ENCODE results near the gene CEP128.

CEP128 gene

DNA sequence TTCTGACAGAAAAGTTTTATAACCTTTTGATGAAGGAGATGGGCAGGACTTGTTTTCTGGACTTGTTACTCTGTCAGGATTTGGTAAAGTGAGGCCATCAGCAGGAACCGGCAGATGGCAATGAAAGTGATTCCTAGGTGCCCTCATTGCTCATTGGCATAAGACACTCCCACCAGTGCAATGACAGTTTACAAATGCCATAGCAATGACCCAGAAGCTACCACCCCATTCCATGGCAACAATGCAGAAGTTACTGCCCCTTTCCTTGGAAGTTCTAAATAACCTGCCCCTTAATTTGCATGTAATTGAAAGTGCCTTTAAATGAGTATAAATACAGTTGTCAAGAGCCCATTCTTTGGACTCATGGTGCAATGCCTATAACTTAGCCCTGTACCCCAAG, 222.6 kb downstream of the CEP128 start:
- no peak for DNase-seq (ENCODE audit: low read depth, low spot score)
- Histone ChIP-seq H3K27me3 (ENCODE audit: insufficient read depth, insufficient read length) (no peaks in the 10 kb centered on the region), H3K9ac (ENCODE audit: insufficient read length, low read depth) (no peak overlapping the region), H3K4me3 (ENCODE audit: insufficient read length, low read depth) (no peak overlapping the region), H3K4me1 (ENCODE audit: insufficient read depth, insufficient read length) (no peaks in the 10 kb centered on the region), H3K9me3 (ENCODE audit: insufficient read depth, low read length) (no peaks in the 10 kb centered on the region), H3K36me3 (ENCODE audit: insufficient read depth, insufficient read length, low read length) (no peaks in the 10 kb centered on the region)
- TF ChIP-seq YY1 (IDR thresholded peaks at IDR 0.05; ENCODE audit: insufficient read depth, insufficient read length), result no peak
- TF ChIP-seq SUZ12 (IDR thresholded peaks at IDR 0.05; ENCODE audit: extremely low read depth, insufficient read depth, insufficient read length), result no peak
- no peak for TF ChIP-seq ZNF274 (IDR thresholded peaks at IDR 0.05; ENCODE audit: low read depth, low read length)

DNA sequence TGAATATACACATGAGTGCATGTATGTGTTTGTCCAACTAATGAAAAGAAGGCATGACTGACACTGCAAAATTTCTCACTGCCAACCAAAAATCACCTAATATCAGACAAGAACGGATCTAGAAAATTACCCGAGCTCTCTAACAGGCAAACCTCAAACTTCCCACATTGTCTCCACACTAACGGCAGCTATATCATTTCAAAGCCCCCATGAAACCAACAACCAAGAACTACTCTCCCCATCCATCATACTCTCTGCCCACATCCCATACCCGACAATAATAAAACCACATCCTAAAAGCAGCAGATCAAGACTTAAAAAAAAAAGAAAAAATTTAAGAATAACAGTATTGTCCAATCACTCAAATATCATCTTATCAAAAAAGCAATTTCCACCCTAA, 227.1 kb downstream of the CEP128 start:
- Histone ChIP-seq H3K9me3 (ENCODE audit: insufficient read depth, low read length) (no peaks in the 10 kb centered on the region), H3K27me3 (ENCODE audit: insufficient read depth, insufficient read length) (no peaks in the 10 kb centered on the region), H3K36me3 (ENCODE audit: insufficient read depth, insufficient read length, low read length) (no peaks in the 10 kb centered on the region), H3K4me1 (ENCODE audit: insufficient read depth, insufficient read length) (no peaks in the 10 kb centered on the region), H3K4me3 (ENCODE audit: insufficient read length, low read depth) (no peak overlapping the region), H3K9ac (ENCODE audit: insufficient read length, low read depth) (no peak overlapping the region)
- TF ChIP-seq ZNF274 (IDR thresholded peaks at IDR 0.05; ENCODE audit: low read depth, low read length) (no peak), YY1 (IDR thresholded peaks at IDR 0.05; ENCODE audit: insufficient read depth, insufficient read length) (no peak), SUZ12 (IDR thresholded peaks at IDR 0.05; ENCODE audit: extremely low read depth, insufficient read depth, insufficient read length) (no peak)
- no peak for DNase-seq (ENCODE audit: low read depth, low spot score)

DNA sequence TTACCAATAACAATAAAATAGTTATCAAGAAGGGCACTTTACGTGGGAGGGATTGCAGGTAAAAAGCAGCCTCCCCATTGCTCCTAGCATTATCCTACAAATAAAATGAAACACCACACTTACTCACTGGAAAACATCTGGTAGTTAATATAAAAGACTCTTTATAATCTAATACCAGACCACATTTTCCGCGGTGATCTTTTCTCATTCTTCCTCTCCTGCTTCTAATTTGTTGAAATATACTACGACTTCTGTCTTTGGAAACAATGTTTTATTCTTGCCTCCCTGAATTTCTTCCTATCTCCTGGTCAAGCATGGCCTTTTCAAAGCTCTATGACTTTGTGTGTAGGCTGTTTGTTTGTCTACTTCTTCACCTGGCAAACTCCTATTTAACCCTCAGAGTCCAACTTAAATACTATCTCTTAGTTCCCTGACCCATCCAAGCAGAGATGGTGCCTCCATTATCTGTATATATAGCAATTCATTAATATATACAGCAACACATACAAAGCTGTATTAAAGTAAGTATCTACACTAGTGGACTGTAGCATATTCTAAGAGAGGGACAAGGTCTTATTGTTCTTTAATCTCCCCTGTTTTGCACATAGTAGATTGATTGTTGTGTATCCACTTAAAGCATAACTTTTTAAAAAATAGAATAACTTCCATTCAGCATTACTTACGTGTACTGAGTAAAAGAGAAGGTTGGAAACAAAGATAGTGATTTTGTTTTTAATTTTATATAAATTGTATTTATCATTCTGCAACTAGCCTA, 228.3 kb downstream of the CEP128 start:
- Histone ChIP-seq H3K9ac (ENCODE audit: insufficient read length, low read depth) (no peak overlapping the region), H3K4me1 (ENCODE audit: insufficient read depth, insufficient read length) (no peaks in the 10 kb centered on the region), H3K4me3 (ENCODE audit: insufficient read length, low read depth) (no peak overlapping the region), H3K36me3 (ENCODE audit: insufficient read depth, insufficient read length, low read length) (no peaks in the 10 kb centered on the region), H3K9me3 (ENCODE audit: insufficient read depth, low read length) (no peaks in the 10 kb centered on the region), H3K27me3 (ENCODE audit: insufficient read depth, insufficient read length) (no peaks in the 10 kb centered on the region)
- TF ChIP-seq SUZ12 (IDR thresholded peaks at IDR 0.05; ENCODE audit: extremely low read depth, insufficient read depth, insufficient read length) (no peak), ZNF274 (IDR thresholded peaks at IDR 0.05; ENCODE audit: low read depth, low read length) (no peak), YY1 (IDR thresholded peaks at IDR 0.05; ENCODE audit: insufficient read depth, insufficient read length) (no peak)
- DNase-seq (ENCODE audit: low read depth, low spot score), result no peak

DNA sequence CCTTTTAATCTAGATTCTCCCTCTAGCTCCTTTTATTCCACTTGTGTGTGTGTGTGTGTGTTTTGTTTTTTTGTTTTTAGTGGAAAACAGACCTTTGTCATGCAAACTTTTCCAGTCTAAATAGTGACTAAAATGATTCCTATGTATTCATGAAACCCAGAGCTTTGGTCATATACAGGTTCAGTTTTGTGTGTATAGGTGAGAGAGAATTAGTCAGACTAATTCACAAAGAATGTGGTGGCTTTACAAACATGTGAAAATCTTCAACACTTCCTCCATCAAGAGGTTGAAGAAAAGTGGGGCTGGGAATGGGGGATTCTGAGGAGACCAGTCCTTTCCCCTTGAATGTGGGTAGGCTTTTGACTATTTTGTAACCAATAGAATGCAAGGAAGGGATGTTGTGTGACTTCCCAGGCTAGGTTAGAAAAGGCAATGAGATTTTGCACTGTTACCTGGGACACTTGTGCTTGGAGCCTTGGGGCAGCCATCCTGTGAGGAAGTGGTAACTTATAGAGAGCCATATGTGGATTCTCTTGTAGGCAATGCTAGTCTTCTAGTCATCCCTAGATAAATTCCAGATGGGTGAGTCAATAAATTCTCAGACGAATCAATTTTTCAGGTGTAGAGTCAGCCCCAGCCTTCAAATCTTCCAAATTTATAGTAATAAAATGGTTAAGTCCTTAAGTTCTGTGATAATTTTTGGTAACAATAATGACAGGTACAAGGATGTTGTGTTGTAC, 236.1 kb downstream of the CEP128 start:
- Histone ChIP-seq H3K36me3 (ENCODE audit: insufficient read depth, insufficient read length, low read length) (peaks cover 3% of the 10 kb centered on the region), H3K9me3 (ENCODE audit: insufficient read depth, low read length) (no peaks in the 10 kb centered on the region), H3K4me3 (ENCODE audit: insufficient read length, low read depth) (no peak overlapping the region), H3K4me1 (ENCODE audit: insufficient read depth, insufficient read length) (no peaks in the 10 kb centered on the region), H3K27me3 (ENCODE audit: insufficient read depth, insufficient read length) (no peaks in the 10 kb centered on the region), H3K9ac (ENCODE audit: insufficient read length, low read depth) (no peak overlapping the region)
- DNase-seq (ENCODE audit: low read depth, low spot score), result no peak
- TF ChIP-seq SUZ12 (IDR thresholded peaks at IDR 0.05; ENCODE audit: extremely low read depth, insufficient read depth, insufficient read length), result no peak
- TF ChIP-seq ZNF274 (IDR thresholded peaks at IDR 0.05; ENCODE audit: low read depth, low read length), result no peak
- no peak for TF ChIP-seq YY1 (IDR thresholded peaks at IDR 0.05; ENCODE audit: insufficient read depth, insufficient read length)

DNA sequence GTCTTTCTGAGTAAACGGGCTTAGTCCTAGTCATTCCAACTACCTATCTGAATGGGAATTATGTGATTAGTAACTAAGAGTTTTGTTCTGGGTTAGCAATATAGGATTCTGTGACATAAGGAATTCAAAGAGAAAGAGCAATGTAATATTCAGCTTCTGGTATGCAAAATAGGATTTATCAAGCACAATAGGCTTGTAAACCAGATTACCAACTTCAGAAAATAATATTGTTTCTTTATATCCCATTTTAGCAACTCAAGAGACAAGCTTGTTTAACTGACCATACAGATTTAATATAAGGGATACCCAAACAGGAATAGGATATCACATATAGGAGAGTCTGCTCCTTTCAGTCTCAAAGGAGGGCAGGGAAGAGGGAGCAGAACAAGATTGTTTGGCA, 240.9 kb downstream of the CEP128 start:
- TF ChIP-seq ZNF274 (IDR thresholded peaks at IDR 0.05; ENCODE audit: low read depth, low read length), result no peak
- no peak for TF ChIP-seq YY1 (IDR thresholded peaks at IDR 0.05; ENCODE audit: insufficient read depth, insufficient read length)
- TF ChIP-seq SUZ12 (IDR thresholded peaks at IDR 0.05; ENCODE audit: extremely low read depth, insufficient read depth, insufficient read length), result no peak
- no peak overlapping the region for H3K9ac ChIP-seq (ENCODE audit: insufficient read length, low read depth)
- no peaks in the 10 kb centered on the region for H3K9me3 ChIP-seq (ENCODE audit: insufficient read depth, low read length)
- no peaks in the 10 kb centered on the region for H3K4me1 ChIP-seq (ENCODE audit: insufficient read depth, insufficient read length)
- DNase-seq (ENCODE audit: low read depth, low spot score), result no peak
- H3K4me3 ChIP-seq (ENCODE audit: insufficient read length, low read depth), result no peak overlapping the region
- H3K36me3 ChIP-seq (ENCODE audit: insufficient read depth, insufficient read length, low read length), result peaks cover 3% of the 10 kb centered on the region
- H3K27me3 ChIP-seq (ENCODE audit: insufficient read depth, insufficient read length), result no peaks in the 10 kb centered on the region

DNA sequence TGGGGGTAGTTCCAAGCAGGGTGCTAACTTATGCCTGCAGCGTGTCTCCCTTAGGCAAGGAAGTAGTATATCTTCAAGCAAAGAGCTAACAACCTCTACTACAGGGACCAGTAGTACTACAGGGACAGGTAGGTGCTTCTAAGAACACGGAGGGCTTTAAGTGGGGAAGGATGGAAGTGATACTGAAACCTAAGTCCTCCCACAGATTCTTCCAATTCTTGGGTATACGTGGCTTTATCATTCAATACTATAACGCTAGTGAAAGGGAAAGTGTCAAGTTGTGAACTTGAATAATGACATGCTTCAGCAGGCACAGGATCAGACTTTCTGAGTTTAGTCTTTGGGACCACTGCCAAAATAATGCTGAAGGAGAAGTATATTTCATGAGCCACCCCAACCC, 241.7 kb downstream of the CEP128 start:
- no peak for TF ChIP-seq YY1 (IDR thresholded peaks at IDR 0.05; ENCODE audit: insufficient read depth, insufficient read length)
- no peak for TF ChIP-seq ZNF274 (IDR thresholded peaks at IDR 0.05; ENCODE audit: low read depth, low read length)
- TF ChIP-seq SUZ12 (IDR thresholded peaks at IDR 0.05; ENCODE audit: extremely low read depth, insufficient read depth, insufficient read length), result no peak
- Histone ChIP-seq H3K4me1 (ENCODE audit: insufficient read depth, insufficient read length) (no peaks in the 10 kb centered on the region), H3K9me3 (ENCODE audit: insufficient read depth, low read length) (no peaks in the 10 kb centered on the region), H3K36me3 (ENCODE audit: insufficient read depth, insufficient read length, low read length) (peaks cover 3% of the 10 kb centered on the region), H3K27me3 (ENCODE audit: insufficient read depth, insufficient read length) (no peaks in the 10 kb centered on the region), H3K9ac (ENCODE audit: insufficient read length, low read depth) (no peak overlapping the region), H3K4me3 (ENCODE audit: insufficient read length, low read depth) (no peak overlapping the region)
- no peak for DNase-seq (ENCODE audit: low read depth, low spot score)

DNA sequence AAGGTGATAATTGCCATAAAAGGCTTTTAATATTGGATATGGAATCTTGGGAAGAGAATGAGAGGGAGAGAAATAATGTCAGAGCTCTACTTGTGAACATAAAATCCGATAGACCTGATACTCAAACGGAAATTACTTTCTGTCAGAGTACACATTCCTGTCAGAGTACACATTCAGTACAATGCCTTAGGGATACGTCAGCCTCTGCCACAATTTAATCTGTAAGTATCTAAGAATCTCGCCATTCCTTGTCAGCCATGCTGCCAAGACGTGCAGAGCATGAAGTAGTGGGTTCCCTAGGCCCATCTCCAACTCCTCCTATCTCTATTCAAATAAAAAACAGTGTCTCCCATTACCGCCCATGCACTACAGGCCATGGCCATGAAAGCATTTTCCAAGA, 242.6 kb downstream of the CEP128 start:
- TF ChIP-seq YY1 (IDR thresholded peaks at IDR 0.05; ENCODE audit: insufficient read depth, insufficient read length), result no peak
- H3K4me1 ChIP-seq (ENCODE audit: insufficient read depth, insufficient read length), result no peaks in the 10 kb centered on the region
- no peak for DNase-seq (ENCODE audit: low read depth, low spot score)
- H3K9ac ChIP-seq (ENCODE audit: insufficient read length, low read depth), result no peak overlapping the region
- H3K4me3 ChIP-seq (ENCODE audit: insufficient read length, low read depth), result no peak overlapping the region
- H3K9me3 ChIP-seq (ENCODE audit: insufficient read depth, low read length), result no peaks in the 10 kb centered on the region
- no peaks in the 10 kb centered on the region for H3K27me3 ChIP-seq (ENCODE audit: insufficient read depth, insufficient read length)
- peaks cover 3% of the 10 kb centered on the region for H3K36me3 ChIP-seq (ENCODE audit: insufficient read depth, insufficient read length, low read length)
